ENCODE data around the gene SPIRE2. TPM values are rescaled to one million over a fixed set of nuclear protein-coding genes. Genes with fewer than 3 reads are reported as not detected.
"Not testable (repeated sequence)": the region's sequence is repeated elsewhere in the genome, so short reads cannot be mapped to it uniquely, and the experiment has no call there.

Gene SPIRE2
- total RNA-seq, 5 donors from 2014 or later (not counting 1 experiment from before 2014, with no cell fraction given) = 0.23 to 1.1 (median 0.56) TPM; not detected in 1

GRCh38 chr16:89819448-89819847 lies 8.8 kb upstream of the SPIRE2 start:
- CTCF ChIA-PET = interaction anchor here in 1 of 2 donors (0.7 to 1.1 kb wide), 2 partner anchors 9 to 100 kb away, joined by 3 to 4 read pairs; no protein-coding TSS in a partner anchor
- H3K27ac ChIP-seq (ENCODE audit: low read length); H3K4me3 ChIP-seq (ENCODE audit: control insufficient read depth in 1 of 2, extremely low read depth in 1 of 2, low read length in 1 of 2); POLR2A ChIA-PET; H3K27ac Mint-ChIP-seq; H3K36me3 Mint-ChIP-seq; DNase-seq; H3K9me3 ChIP-seq; H3K27me3 Mint-ChIP-seq; ATAC-seq (replicated peaks in 1 of 4); H3K9me3 Mint-ChIP-seq; H3K36me3 ChIP-seq (ENCODE audit: control insufficient read depth in 2 of 2, extremely low read depth in 1 of 2, insufficient read depth in 1 of 2, low read length in 1 of 2): not testable (repeated sequence)
- Mint-ChIP-seq H3K4me3 (peak overlapping the region; percentile 17 to 40 (median 31)), H3K4me1 (peaks cover 14 to 26% (median 25%) of the 10 kb centered on the region in 3 donors)
- WGBS (ENCODE audit: insufficient coverage) = 100% methylated on average over 1 of the region's 8 CpGs
- Histone ChIP-seq H3K27me3 (replicated peaks in 1 of 2; ENCODE audit: control insufficient read depth in 2 of 2, extremely low read depth in 1 of 2, insufficient read depth in 2 of 2, low read length in 1 of 2) (peaks cover 0 to 11% of the 10 kb centered on the region in 2 experiments), H3K4me1 (ENCODE audit: control insufficient read depth in 1 of 2, extremely low read depth in 1 of 2, insufficient read depth in 2 of 2, low read length in 2 of 2) (peaks cover 0 to 36% of the 10 kb centered on the region in 2 experiments)

- POLR2A ChIA-PET = interaction anchor here (0.6 to 0.7 kb wide), 2 partner anchors 39 to 55 kb away, joined by 3 to 11 read pairs; no protein-coding TSS in a partner anchor
Measured at GRCh38 chr16:89821438-89822187, 6.7 kb upstream of the SPIRE2 start.

GRCh38 chr16:89822188-89823086 lies 5.8 kb upstream of the SPIRE2 start:
- H3K27ac Mint-ChIP-seq = no peak overlapping the region
- H3K9me3 Mint-ChIP-seq = no peaks in the 10 kb centered on the region
- Histone ChIP-seq H3K27me3 (replicated peaks in 1 of 2; ENCODE audit: control insufficient read depth in 2 of 2, extremely low read depth in 1 of 2, insufficient read depth in 2 of 2, low read length in 1 of 2) (peaks cover 0 to 2% of the 10 kb centered on the region in 2 experiments), H3K4me1 (ENCODE audit: control insufficient read depth in 1 of 2, extremely low read depth in 1 of 2, insufficient read depth in 2 of 2, low read length in 2 of 2) (peaks cover 2 to 24% of the 10 kb centered on the region in 2 experiments), H3K4me3 (ENCODE audit: control insufficient read depth in 1 of 2, extremely low read depth in 1 of 2, low read length in 1 of 2) (no peak overlapping the region), H3K9me3 (no peaks in the 10 kb centered on the region), H3K27ac (ENCODE audit: low read length) (no peak overlapping the region), H3K36me3 (ENCODE audit: control insufficient read depth in 2 of 2, extremely low read depth in 1 of 2, insufficient read depth in 1 of 2, low read length in 1 of 2) (no peaks in the 10 kb centered on the region)
- CTCF ChIA-PET = no interaction called here
- no peaks in the 10 kb centered on the region for H3K36me3 Mint-ChIP-seq
- H3K27me3 Mint-ChIP-seq = peaks cover 0 to under 1% of the 10 kb centered on the region in 2 donors
- DNase-seq = no peak
- POLR2A ChIA-PET = no interaction called here
- no peak for ATAC-seq (replicated peaks in 1 of 4)
- H3K4me3 Mint-ChIP-seq = no peak overlapping the region
- 90% methylated on average over 17 of the region's 19 CpGs for WGBS (ENCODE audit: insufficient coverage)
- H3K4me1 Mint-ChIP-seq = peaks cover 10 to 22% (median 22%) of the 10 kb centered on the region in 3 donors

More at GRCh38 chr16:89821438-89822187, 6.7 kb upstream of the SPIRE2 start:
- Histone ChIP-seq H3K9me3 (no peaks in the 10 kb centered on the region), H3K4me3 (ENCODE audit: control insufficient read depth in 1 of 2, extremely low read depth in 1 of 2, low read length in 1 of 2) (no peak overlapping the region), H3K27me3 (replicated peaks in 1 of 2; ENCODE audit: control insufficient read depth in 2 of 2, extremely low read depth in 1 of 2, insufficient read depth in 2 of 2, low read length in 1 of 2) (no peaks in the 10 kb centered on the region), H3K4me1 (ENCODE audit: control insufficient read depth in 1 of 2, extremely low read depth in 1 of 2, insufficient read depth in 2 of 2, low read length in 2 of 2) (peaks cover 0 to 28% of the 10 kb centered on the region in 2 experiments), H3K27ac (ENCODE audit: low read length) (no peak overlapping the region), H3K36me3 (ENCODE audit: control insufficient read depth in 2 of 2, extremely low read depth in 1 of 2, insufficient read depth in 1 of 2, low read length in 1 of 2) (no peaks in the 10 kb centered on the region)
- DNase-seq = peak in 26 of 35 experiments; percentile 9 to 72 (median 43)
- no peak for ATAC-seq (replicated peaks in 1 of 4)
- Mint-ChIP-seq H3K27ac (no peak overlapping the region), H3K4me3 (no peak overlapping the region), H3K36me3 (no peaks in the 10 kb centered on the region), H3K4me1 (peaks cover 12 to 26% (median 23%) of the 10 kb centered on the region in 3 donors), H3K9me3 (no peaks in the 10 kb centered on the region), H3K27me3 (no peaks in the 10 kb centered on the region)
- CTCF ChIA-PET = interaction anchor here in 1 of 2 donors (0.6 kb wide), 1 partner anchor 42 kb away, joined by 3 read pairs; no protein-coding TSS in a partner anchor
- WGBS (ENCODE audit: insufficient coverage) = 85% methylated on average over 9 of the region's 23 CpGs

GRCh38 chr16:89823087-89823823 lies 5.0 kb upstream of the SPIRE2 start:
- POLR2A ChIA-PET = no interaction called here
- H3K36me3 Mint-ChIP-seq = no peaks in the 10 kb centered on the region
- peaks cover 0 to 4% of the 10 kb centered on the region in 2 donors for H3K27me3 Mint-ChIP-seq
- no peak overlapping the region for H3K4me3 Mint-ChIP-seq
- DNase-seq (no peak), ATAC-seq (replicated peaks in 1 of 4) (no peak)
- H3K27ac Mint-ChIP-seq = no peak overlapping the region
- H3K36me3 ChIP-seq (ENCODE audit: control insufficient read depth in 2 of 2, extremely low read depth in 1 of 2, insufficient read depth in 1 of 2, low read length in 1 of 2) = no peaks in the 10 kb centered on the region
- H3K4me1 ChIP-seq (ENCODE audit: control insufficient read depth in 1 of 2, extremely low read depth in 1 of 2, insufficient read depth in 2 of 2, low read length in 2 of 2) = peaks cover 3 to 27% of the 10 kb centered on the region in 2 experiments
- peaks cover 9 to 19% (median 14%) of the 10 kb centered on the region in 3 donors for H3K4me1 Mint-ChIP-seq
- peaks cover 0 to 7% of the 10 kb centered on the region in 2 experiments for H3K27me3 ChIP-seq (replicated peaks in 1 of 2; ENCODE audit: control insufficient read depth in 2 of 2, extremely low read depth in 1 of 2, insufficient read depth in 2 of 2, low read length in 1 of 2)
- 92% methylated on average over 2 of the region's 8 CpGs for WGBS (ENCODE audit: insufficient coverage)
- H3K9me3 ChIP-seq = no peaks in the 10 kb centered on the region
- H3K9me3 Mint-ChIP-seq = no peaks in the 10 kb centered on the region
- no peak overlapping the region for H3K27ac ChIP-seq (ENCODE audit: low read length)
- H3K4me3 ChIP-seq (ENCODE audit: control insufficient read depth in 1 of 2, extremely low read depth in 1 of 2, low read length in 1 of 2) = no peak overlapping the region
- CTCF ChIA-PET = no interaction called here

GRCh38 chr16:89823824-89824148 lies 4.5 kb upstream of the SPIRE2 start:
- ATAC-seq (replicated peaks in 1 of 4); H3K27ac Mint-ChIP-seq; CTCF ChIA-PET; H3K27me3 ChIP-seq (replicated peaks in 1 of 2; ENCODE audit: control insufficient read depth in 2 of 2, extremely low read depth in 1 of 2, insufficient read depth in 2 of 2, low read length in 1 of 2); H3K36me3 ChIP-seq (ENCODE audit: control insufficient read depth in 2 of 2, extremely low read depth in 1 of 2, insufficient read depth in 1 of 2, low read length in 1 of 2); H3K9me3 ChIP-seq; DNase-seq; H3K4me3 ChIP-seq (ENCODE audit: control insufficient read depth in 1 of 2, extremely low read depth in 1 of 2, low read length in 1 of 2); H3K27me3 Mint-ChIP-seq; H3K4me3 Mint-ChIP-seq; H3K9me3 Mint-ChIP-seq; POLR2A ChIA-PET; H3K27ac ChIP-seq (ENCODE audit: low read length); H3K36me3 Mint-ChIP-seq: not testable (repeated sequence)
- peaks cover 3 to 29% of the 10 kb centered on the region in 2 experiments for H3K4me1 ChIP-seq (ENCODE audit: control insufficient read depth in 1 of 2, extremely low read depth in 1 of 2, insufficient read depth in 2 of 2, low read length in 2 of 2)
- H3K4me1 Mint-ChIP-seq = peaks cover 7 to 15% (median 14%) of the 10 kb centered on the region in 3 donors
- 100% methylated on average over 3 of the region's 5 CpGs for WGBS (ENCODE audit: insufficient coverage)

All from T-cell (primary cell).